ENCODE results near the gene PTPRK.

Gene PTPRK

GRCh38 chr6:128380891-128381290 is 139.5 kb downstream of the PTPRK start:
- DNase-seq = no peak

- DNase-seq = no peak
These were observed 140.8 kb downstream of the PTPRK start for GRCh38 chr6:128379577-128379976.

- no peak for DNase-seq
These were observed 143.4 kb downstream of the PTPRK start for GRCh38 chr6:128376952-128377503.

- DNase-seq = no peak
These were observed 149.3 kb downstream of the PTPRK start for GRCh38 chr6:128371136-128371535.

GRCh38 chr6:128370072-128370471 is 150.3 kb downstream of the PTPRK start:
- no peak for DNase-seq

GRCh38 chr6:128368213-128368944 is 152.0 kb downstream of the PTPRK start:
- DNase-seq = no peak

- DNase-seq = peak; percentile 46
These were observed 153.0 kb downstream of the PTPRK start for GRCh38 chr6:128367437-128367836.

GRCh38 chr6:128365520-128366160 is 154.8 kb downstream of the PTPRK start:
- no peak for DNase-seq

- DNase-seq = no peak
These were observed 155.5 kb downstream of the PTPRK start for GRCh38 chr6:128364766-128365519.

- no peak for DNase-seq
These were observed 157.2 kb downstream of the PTPRK start for GRCh38 chr6:128363020-128363813.

GRCh38 chr6:128361378-128361777 is 159.0 kb downstream of the PTPRK start:
- DNase-seq = no peak

GRCh38 chr6:128358244-128358776 is 162.1 kb downstream of the PTPRK start:
- no peak for DNase-seq

GRCh38 chr6:128357392-128358130 is 162.8 kb downstream of the PTPRK start:
- DNase-seq = no peak

GRCh38 chr6:128352366-128352765 is 168.0 kb downstream of the PTPRK start:
- DNase-seq = no peak

- DNase-seq = no peak
These were observed 169.2 kb downstream of the PTPRK start for GRCh38 chr6:128351255-128351514.

GRCh38 chr6:128350416-128351254 is 169.8 kb downstream of the PTPRK start:
- DNase-seq = no peak

GRCh38 chr6:128347123-128347522 is 173.3 kb downstream of the PTPRK start:
- DNase-seq = no peak

GRCh38 chr6:128346569-128346968 is 173.8 kb downstream of the PTPRK start:
- DNase-seq = no peak

- DNase-seq = no peak
These were observed 175.1 kb downstream of the PTPRK start for GRCh38 chr6:128345278-128345677.

GRCh38 chr6:128343706-128344105 is 176.7 kb downstream of the PTPRK start:
- no peak for DNase-seq

Data from NCI-H1105 treated with DMSO at 0.1 percent for 48 hours (cell line).